GM18858 (cell line): ENCODE measurements around the gene FAF1.
A peak's percentile ranks its signal among the peaks of the same experiment; 100 is the strongest.
"Not testable (repeated sequence)": the region's sequence is repeated elsewhere in the genome, so short reads cannot be mapped to it uniquely, and the experiment has no call there.

ENCODE experiments used
- ATAC-seq: cut with Tn5 transposase; IDR thresholded peaks from one replicate; pipeline ENCODE4 v1.9.1; 2021; ENCODE audit not compliant: unreplicated experiment

FAF1 gene

GRCh38 chr1:50851466-50851865 is 108.6 kb downstream of the FAF1 start:
- ATAC-seq: no peak

GRCh38 chr1:50851034-50851433 is 109.0 kb downstream of the FAF1 start:
- no peak for ATAC-seq

GRCh38 chr1:50847303-50847702 is 112.8 kb downstream of the FAF1 start:
- no peak for ATAC-seq

DNA sequence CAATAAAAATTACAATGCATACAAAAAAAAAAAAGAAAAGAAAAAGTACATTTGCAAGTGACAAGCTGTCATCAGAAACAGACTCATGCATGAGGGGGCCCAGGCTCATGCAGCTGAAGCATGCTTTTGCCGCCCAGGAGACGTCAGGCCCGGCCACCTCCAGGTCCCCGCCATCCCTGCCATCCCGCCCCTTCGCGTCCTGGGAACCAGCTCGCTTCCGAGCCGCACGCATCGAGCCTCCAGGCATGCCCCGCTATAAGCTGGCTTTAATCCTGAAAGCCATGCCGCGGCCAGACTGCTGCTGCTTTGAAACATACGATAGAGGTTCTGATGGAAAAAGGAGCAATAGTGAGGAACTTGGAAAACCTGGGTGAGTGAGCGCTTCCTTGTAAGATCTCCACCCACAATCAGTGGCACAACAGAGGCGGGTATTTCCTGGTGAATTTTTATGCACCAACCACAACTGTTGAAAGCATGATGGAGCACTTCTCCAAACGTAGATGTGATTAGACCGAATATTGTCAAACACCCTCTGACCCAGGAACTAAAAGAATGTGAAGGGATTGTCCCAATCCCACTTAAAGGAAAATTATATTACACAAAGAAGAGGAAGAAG is 113.7 kb downstream of the FAF1 start:
- ATAC-seq: no peak

GRCh38 chr1:50841791-50842387 is 118.2 kb downstream of the FAF1 start:
- no peak for ATAC-seq

DNA sequence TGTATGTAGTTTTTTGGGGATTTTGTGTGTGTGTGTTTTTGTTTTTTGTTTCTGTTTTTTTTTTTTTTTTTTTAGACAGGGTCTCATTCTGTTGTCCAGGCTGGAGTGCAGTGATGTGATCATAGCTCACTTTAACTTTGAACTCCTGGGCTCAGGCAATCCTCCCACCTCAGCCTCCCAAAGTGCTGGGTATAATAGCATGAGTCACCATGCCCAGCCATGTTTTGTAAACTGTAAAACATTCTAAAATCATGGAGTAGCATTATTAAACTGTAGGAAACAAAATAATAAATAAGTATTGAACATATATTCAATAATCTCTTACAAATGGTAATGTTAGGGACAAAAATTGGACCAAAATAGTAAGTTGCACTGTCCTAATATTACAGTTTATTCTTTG is 124.0 kb downstream of the FAF1 start:
- no peak for ATAC-seq

- no peak for ATAC-seq
These were observed 126.9 kb downstream of the FAF1 start for GRCh38 chr1:50833216-50833615.

DNA sequence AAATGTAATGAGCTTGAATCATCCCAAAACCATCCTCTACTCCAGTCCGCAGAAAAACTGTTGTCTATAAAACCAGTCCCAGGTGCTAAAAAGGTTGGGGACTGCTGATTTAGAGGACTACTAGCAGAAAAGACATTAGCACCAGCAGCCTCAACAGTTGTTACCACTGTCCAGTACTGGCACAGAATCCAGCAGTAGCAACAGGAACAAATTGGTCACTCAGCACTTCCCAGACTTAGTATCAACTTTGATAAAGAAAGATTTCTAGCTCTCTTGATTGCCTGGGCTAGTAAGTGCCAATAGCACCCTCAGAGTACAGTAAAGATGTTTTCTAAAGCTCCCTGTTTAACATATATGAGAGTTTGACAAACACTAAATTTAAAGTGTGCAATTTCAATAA is 127.9 kb downstream of the FAF1 start:
- no peak for ATAC-seq

DNA sequence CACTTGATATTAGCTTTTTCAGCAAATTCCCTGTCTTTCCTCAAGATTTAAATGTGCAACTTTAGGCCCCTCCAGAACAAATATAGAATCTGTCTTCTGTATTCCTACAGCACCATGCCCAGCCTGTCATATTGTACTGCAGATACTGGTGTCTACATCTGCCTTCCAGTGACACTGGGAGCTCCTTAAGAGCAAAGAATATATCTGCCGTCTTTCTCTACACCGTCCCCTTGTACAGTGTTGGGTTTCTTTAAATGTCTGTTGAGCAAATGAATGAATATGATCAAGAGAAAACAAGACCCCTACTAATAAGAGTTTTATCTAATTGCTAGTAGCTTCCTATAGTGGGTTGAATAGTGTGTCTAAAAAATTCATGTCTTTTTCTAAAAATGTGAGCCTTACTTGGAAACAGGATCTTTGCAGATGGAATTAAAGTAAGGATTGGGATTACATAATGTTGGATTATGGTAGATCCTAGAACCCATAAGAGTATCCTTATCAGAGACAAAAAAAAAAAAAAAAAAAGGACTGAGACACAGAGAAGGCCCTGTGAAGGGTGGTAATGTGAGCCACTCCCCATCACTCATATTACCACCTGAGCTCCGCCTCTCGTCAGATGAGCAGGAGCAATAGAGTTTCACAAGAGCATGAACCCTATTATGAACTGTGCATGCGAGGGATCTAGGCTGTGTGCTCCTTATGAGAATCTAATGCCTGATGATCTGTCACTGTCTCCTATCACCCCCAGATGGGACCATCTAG is 128.6 kb downstream of the FAF1 start:
- ATAC-seq: no peak

DNA sequence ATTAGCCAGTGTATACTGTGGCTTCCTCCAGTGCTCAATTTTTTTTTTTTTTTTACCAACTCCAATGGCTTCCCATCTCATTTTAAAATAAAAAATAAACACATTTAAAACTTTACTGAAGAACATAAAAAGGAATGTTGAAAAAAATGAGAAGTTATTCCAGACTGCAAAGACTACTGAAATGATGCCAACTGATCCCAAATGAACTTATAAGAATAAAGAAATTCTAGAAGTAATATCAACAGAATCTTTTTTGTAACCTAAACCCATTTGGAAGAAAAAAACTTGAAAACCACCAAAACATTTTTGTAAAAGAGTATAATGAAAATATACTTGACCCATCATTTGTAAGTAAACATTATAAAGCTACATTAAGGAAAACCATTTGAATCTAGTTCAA is 129.4 kb downstream of the FAF1 start:
- ATAC-seq: no peak

GRCh38 chr1:50829014-50829958 is 130.8 kb downstream of the FAF1 start:
- ATAC-seq: no peak

DNA sequence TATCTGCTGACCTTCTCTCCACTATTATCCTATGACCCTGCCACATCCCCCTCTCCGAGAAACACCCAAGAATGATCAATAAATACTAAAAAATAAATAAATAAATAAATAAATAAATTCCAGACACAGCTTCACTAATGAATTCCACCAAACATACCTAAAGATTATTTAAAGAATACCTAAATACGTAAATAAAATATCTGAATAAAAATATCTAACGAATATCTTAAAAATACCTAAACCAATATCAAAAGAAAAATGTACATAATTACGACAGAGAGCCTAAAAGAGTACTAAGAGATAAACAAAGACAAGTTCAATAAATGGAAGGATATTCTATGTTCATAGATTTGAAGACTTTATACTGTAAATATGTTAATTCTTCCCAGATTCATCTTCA is 132.5 kb downstream of the FAF1 start:
- no peak for ATAC-seq

- ATAC-seq: not testable (repeated sequence)
These were observed 133.3 kb downstream of the FAF1 start for GRCh38 chr1:50826792-50827191.

DNA sequence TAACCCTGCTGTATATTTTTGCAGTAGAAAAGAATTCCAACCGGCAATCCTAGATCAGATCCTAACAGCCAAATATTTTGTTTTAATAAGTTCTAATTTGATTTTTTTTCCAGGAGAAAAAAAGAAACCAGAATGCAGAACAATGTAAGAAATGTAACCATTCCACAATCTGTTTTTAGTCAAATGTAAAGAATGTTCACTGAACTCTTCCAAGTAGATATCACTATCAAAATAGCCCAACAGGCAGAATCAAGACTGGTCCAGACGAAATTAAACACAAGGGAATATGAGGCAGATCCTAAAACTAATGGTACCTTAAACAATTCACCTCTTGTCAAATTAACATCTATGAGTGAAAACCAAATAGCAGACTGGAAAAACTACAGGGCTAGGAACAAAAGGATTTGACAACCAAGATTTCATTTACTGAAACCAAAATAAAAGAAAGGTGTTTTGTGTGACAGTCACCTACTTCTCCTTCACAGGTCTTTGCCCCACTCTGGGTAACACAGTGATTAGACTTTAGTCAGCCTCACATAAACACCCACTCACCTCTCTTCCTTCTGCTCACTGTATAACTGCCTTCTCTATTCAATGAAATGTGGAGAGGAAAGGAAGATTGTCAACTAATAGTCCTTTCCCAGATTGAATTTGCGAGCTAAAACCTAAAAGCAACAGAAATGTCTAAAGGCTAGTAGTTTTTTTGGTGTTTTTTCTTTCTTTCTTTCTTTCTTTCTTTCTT is 137.9 kb downstream of the FAF1 start:
- ATAC-seq: no peak

- ATAC-seq: no peak
These were observed 139.5 kb downstream of the FAF1 start for GRCh38 chr1:50820545-50820944.

- ATAC-seq: peak; percentile 46
These were observed 147.7 kb downstream of the FAF1 start for GRCh38 chr1:50812346-50812745.

DNA sequence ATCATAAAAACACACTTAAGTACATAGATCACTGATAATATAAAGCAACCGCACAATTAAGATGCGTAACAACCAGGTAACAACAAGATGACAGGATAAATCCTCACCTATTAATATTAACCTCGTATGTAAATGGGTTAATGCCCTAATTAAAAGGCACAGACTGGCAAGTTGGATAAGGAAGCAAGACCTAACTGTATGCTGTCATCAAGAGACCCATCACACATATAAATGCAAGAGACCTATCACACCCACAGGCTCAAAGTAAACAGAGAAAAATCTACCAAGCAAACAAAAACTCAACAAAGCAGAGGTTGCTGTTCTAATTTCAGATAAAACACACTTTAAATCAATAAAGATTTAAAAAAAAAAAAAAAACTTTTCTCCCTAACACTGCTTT is 151.8 kb downstream of the FAF1 start:
- no peak for ATAC-seq

GRCh38 chr1:50796272-50796671 is 163.8 kb downstream of the FAF1 start:
- no peak for ATAC-seq

DNA sequence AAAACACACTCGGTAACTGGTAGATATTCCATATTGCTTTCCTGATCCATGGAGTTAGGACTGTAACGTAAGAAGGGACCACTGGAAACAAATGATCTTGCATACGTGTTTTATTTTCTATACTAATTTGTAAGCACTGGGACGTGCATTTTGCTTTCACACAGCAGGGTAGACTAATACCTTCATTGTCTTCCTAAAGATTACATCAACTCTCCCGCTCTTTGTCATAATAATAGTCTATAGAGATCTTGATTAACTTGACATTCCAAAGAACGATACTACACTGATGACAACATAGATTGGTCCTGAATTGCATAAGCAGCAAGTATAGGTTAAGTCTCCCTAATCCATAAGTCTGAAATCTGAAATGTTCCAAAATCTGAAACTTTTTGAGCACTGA is 166.5 kb downstream of the FAF1 start:
- no peak for ATAC-seq

DNA sequence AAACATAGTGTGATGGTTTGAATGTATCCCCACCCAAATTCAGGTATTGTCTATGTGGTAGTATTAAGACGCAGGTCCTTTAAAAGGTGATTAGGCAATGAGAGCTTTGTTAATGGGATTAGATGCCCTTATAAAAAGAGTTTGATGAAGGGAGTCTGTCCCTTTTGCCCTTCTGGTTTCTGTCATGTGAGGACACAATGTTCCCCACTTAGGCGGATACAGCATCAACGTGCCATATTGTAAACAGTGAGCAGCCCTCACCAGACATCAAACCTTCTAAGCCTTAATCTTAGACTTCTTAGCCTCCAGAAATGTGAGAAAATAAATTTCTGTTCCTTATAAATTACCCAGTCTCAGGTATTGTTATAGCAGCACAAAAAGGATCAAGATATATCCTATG is 172.8 kb downstream of the FAF1 start:
- ATAC-seq: no peak

- ATAC-seq: no peak
These were observed 176.8 kb downstream of the FAF1 start for GRCh38 chr1:50783286-50783685.
